WTC11 (cell line): Measurements from ENCODE around the gene FAM20B.

Source experiments
- CTCF ChIP-seq: fragments of 200-600 bp; IDR thresholded peaks from 2 replicates; pipeline ENCODE4 v1.8.0; 2022; ENCODE audit warnings: antibody characterized with exemption
- FOXK1 ChIP-seq: sonication (generic); formaldehyde crosslinking; IDR thresholded peaks from 2 replicates; pipeline ENCODE4 v1.8.0; 2022; ENCODE audit warnings: mild to moderate bottlenecking, moderate library complexity, missing genetic modification reagents
- IRF1 ChIP-seq: sonication (generic); formaldehyde crosslinking; IDR thresholded peaks from 2 replicates; pipeline ENCODE4 v1.8.0; 2023; ENCODE audit warnings: missing genetic modification reagents
- NR2C2 ChIP-seq: sonication (generic); formaldehyde crosslinking; IDR thresholded peaks from 2 replicates; pipeline ENCODE4 v1.8.0; 2022; ENCODE audit warnings: mild to moderate bottlenecking, missing genetic modification reagents
- TCF7 ChIP-seq: sonication (generic); formaldehyde crosslinking; IDR thresholded peaks from 2 replicates; pipeline ENCODE4 v1.8.0; 2022; ENCODE audit warnings: mild to moderate bottlenecking, low read depth, missing genetic modification reagents, moderate library complexity
- ZBTB21 ChIP-seq: sonication (generic); formaldehyde crosslinking; IDR thresholded peaks from 2 replicates; pipeline ENCODE4 v1.8.1; 2023; ENCODE audit warnings: mild to moderate bottlenecking, missing genetic modification reagents, borderline replicate concordance
- TF ChIP-seq, protein P1 (sequence below): sonication (generic); formaldehyde crosslinking; IDR thresholded peaks from 2 replicates; pipeline ENCODE4 v1.8.1; 2023; ENCODE audit warnings: mild to moderate bottlenecking, missing genetic modification reagents, borderline replicate concordance
- TF ChIP-seq, protein P2 (sequence below): sonication (generic); formaldehyde crosslinking; conservative IDR thresholded peaks from 2 replicates; pipeline ENCODE4 v1.8.1; 2022; ENCODE audit warnings: mild to moderate bottlenecking, missing genetic modification reagents
- TF ChIP-seq, protein P3 (sequence below): fragments of 250-450 bp; sonication (Bioruptor Pico); IDR thresholded peaks from 2 replicates; pipeline ENCODE4 v2.1.2; 2022; ENCODE audit warnings: mild to moderate bottlenecking, moderate library complexity
- TF ChIP-seq, protein P4 (sequence below): sonication (generic); formaldehyde crosslinking; IDR thresholded peaks from 2 replicates; pipeline ENCODE4 v1.8.1; 2023; ENCODE audit warnings: mild to moderate bottlenecking, missing genetic modification reagents

DNA sequence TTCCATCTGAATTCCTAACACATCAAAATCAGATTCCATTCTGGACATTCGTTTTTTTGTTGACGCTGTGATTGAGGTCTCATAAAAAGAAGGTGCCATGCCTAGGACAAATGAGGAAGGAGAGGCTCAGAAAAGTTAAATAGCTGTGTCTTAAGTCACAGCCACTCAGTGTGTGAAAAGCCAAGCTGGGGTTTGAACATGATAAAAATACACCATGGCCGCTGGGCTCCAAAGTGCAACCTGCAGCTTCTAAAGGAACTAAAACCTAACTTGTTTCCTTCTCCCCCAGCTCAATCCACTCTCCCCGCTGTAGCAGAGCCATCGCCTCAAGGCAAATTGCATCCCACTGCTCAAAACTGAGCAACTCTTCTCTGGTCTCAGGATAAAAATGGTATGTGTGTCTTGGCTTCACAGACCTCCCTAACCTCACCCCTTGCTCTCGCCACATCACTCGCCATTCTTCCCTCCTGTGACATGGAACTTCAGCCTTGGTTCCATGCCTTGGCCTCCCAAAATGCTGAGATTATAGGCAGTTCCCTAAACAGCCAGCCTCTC is 22.1 kb upstream of the FAM20B start:
- TF ChIP-seq, protein P1, sequence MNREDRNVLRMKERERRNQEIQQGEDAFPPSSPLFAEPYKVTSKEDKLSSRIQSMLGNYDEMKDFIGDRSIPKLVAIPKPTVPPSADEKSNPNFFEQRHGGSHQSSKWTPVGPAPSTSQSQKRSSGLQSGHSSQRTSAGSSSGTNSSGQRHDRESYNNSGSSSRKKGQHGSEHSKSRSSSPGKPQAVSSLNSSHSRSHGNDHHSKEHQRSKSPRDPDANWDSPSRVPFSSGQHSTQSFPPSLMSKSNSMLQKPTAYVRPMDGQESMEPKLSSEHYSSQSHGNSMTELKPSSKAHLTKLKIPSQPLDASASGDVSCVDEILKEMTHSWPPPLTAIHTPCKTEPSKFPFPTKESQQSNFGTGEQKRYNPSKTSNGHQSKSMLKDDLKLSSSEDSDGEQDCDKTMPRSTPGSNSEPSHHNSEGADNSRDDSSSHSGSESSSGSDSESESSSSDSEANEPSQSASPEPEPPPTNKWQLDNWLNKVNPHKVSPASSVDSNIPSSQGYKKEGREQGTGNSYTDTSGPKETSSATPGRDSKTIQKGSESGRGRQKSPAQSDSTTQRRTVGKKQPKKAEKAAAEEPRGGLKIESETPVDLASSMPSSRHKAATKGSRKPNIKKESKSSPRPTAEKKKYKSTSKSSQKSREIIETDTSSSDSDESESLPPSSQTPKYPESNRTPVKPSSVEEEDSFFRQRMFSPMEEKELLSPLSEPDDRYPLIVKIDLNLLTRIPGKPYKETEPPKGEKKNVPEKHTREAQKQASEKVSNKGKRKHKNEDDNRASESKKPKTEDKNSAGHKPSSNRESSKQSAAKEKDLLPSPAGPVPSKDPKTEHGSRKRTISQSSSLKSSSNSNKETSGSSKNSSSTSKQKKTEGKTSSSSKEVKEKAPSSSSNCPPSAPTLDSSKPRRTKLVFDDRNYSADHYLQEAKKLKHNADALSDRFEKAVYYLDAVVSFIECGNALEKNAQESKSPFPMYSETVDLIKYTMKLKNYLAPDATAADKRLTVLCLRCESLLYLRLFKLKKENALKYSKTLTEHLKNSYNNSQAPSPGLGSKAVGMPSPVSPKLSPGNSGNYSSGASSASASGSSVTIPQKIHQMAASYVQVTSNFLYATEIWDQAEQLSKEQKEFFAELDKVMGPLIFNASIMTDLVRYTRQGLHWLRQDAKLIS, result no peak
- TF ChIP-seq, protein P2, sequence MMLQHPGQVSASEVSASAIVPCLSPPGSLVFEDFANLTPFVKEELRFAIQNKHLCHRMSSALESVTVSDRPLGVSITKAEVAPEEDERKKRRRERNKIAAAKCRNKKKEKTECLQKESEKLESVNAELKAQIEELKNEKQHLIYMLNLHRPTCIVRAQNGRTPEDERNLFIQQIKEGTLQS (CRISPR knock-in tag), result no peak
- no peak for TF ChIP-seq CTCF
- no peak for TF ChIP-seq FOXK1 (CRISPR knock-in tag)
- TF ChIP-seq IRF1 (CRISPR knock-in tag), result no peak
- TF ChIP-seq ZBTB21 (CRISPR knock-in tag), result no peak
- no peak for TF ChIP-seq NR2C2 (CRISPR knock-in tag)
- TF ChIP-seq, protein P3, sequence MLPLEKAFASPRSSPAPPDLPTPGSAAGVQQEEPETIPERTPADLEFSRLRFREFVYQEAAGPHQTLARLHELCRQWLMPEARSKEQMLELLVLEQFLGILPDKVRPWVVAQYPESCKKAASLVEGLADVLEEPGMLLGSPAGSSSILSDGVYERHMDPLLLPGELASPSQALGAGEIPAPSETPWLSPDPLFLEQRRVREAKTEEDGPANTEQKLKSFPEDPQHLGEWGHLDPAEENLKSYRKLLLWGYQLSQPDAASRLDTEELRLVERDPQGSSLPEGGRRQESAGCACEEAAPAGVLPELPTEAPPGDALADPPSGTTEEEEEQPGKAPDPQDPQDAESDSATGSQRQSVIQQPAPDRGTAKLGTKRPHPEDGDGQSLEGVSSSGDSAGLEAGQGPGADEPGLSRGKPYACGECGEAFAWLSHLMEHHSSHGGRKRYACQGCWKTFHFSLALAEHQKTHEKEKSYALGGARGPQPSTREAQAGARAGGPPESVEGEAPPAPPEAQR (CRISPR knock-in tag), result no peak
- TF ChIP-seq, protein P4, sequence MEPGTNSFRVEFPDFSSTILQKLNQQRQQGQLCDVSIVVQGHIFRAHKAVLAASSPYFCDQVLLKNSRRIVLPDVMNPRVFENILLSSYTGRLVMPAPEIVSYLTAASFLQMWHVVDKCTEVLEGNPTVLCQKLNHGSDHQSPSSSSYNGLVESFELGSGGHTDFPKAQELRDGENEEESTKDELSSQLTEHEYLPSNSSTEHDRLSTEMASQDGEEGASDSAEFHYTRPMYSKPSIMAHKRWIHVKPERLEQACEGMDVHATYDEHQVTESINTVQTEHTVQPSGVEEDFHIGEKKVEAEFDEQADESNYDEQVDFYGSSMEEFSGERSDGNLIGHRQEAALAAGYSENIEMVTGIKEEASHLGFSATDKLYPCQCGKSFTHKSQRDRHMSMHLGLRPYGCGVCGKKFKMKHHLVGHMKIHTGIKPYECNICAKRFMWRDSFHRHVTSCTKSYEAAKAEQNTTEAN (CRISPR knock-in tag), result no peak
- no peak for TF ChIP-seq TCF7 (CRISPR knock-in tag)
